CD4-positive, alpha-beta T cell treated with Interleukin-4 for 4 hours (primary cell): Measurements from ENCODE around the gene KATNAL2.

Experiments used
- DNase-seq: peaks from one replicate; pipeline ENCODE4 v3.0.0-alpha.2; 2020

Gene KATNAL2

GRCh38 chr18:47118981-47119380 lies 201.6 kb downstream of the KATNAL2 start:
- DNase-seq = no peak

- no peak for DNase-seq
Measured at GRCh38 chr18:47120428-47120827, 203.0 kb downstream of the KATNAL2 start.

GRCh38 chr18:47121146-47121545 lies 203.7 kb downstream of the KATNAL2 start:
- DNase-seq = no peak

GRCh38 chr18:47141289-47141688 lies 223.9 kb downstream of the KATNAL2 start:
- no peak for DNase-seq

GRCh38 chr18:47143153-47143552 lies 225.8 kb downstream of the KATNAL2 start:
- DNase-seq = no peak

GRCh38 chr18:47143899-47144485 lies 226.6 kb downstream of the KATNAL2 start:
- no peak for DNase-seq

GRCh38 chr18:47146206-47146605 lies 228.8 kb downstream of the KATNAL2 start:
- DNase-seq = no peak

GRCh38 chr18:47149457-47150028 lies 232.1 kb downstream of the KATNAL2 start:
- DNase-seq = no peak

- peak; percentile 75 for DNase-seq
Measured at GRCh38 chr18:47150029-47150823, 232.8 kb downstream of the KATNAL2 start, which contains the start of gene HDHD2. Gene HDHD2, minus strand, starts transcription at chr18:47150500. Its CDS starts 14,061 bp downstream, at chr18:47136439.

GRCh38 chr18:47150824-47151366 lies 233.5 kb downstream of the KATNAL2 start:
- DNase-seq = no peak

- no peak for DNase-seq
Measured at GRCh38 chr18:47151439-47151838, 234.0 kb downstream of the KATNAL2 start.
